Natural killer cell (primary cell): Measurements from ENCODE around the gene SCD5. TPM values are rescaled to one million over a fixed set of nuclear protein-coding genes. Genes with fewer than 3 reads are reported as not detected.

Source experiments
- ATAC-seq, 3 donors: fragments of 150-1000 bp in 2 of 3; fragments of 200-7000 bp in 1 of 3; cut with Tn5 transposase; 1 replicate in 1 of 3; 2 replicates in 2 of 3; pipeline ENCODE4 v1.10.0; 2021; ENCODE audit warnings: mild to moderate bottlenecking in 2 of 3, moderate library complexity in 2 of 3
- DNase-seq, 2 donors: peaks; one replicate each; pipeline versions ENCODE4 v3.0.0 to v3.0.0-alpha.2; 2013 to 2021; ENCODE audit warnings: mixed read lengths in 1 of 2
- H3K27ac ChIP-seq: one replicate; pipeline ENCODE4 v1.5.1; 2013; ENCODE audit warnings: mild to moderate bottlenecking, low read length
- H3K27me3 ChIP-seq: one replicate; pipeline ENCODE4 v1.6.1; 2013; ENCODE audit warnings: low read length; ENCODE audit not compliant: control insufficient read depth, insufficient read depth
- H3K36me3 ChIP-seq: one replicate; pipeline ENCODE4 v1.6.1; 2013; ENCODE audit warnings: low read length; ENCODE audit not compliant: control insufficient read depth, insufficient read depth
- H3K4me1 ChIP-seq: one replicate; pipeline ENCODE4 v1.6.1; 2013; ENCODE audit warnings: low read length; ENCODE audit not compliant: control insufficient read depth, insufficient read depth
- H3K4me3 ChIP-seq: one replicate; pipeline ENCODE4 v1.5.1; 2013; ENCODE audit warnings: low read length
- H3K9me3 ChIP-seq: one replicate; pipeline ENCODE4 v1.6.1; 2013; ENCODE audit warnings: low read length; ENCODE audit not compliant: control insufficient read depth, insufficient read depth
- H3K27ac Mint-ChIP-seq, 2 donors: one replicate each; pipeline ENCODE4 v1.8.0; 2022; ENCODE audit warnings: mild to moderate bottlenecking in 2 of 2, mixed read lengths in 2 of 2, moderate library complexity in 1 of 2
- H3K27me3 Mint-ChIP-seq, 2 donors: one replicate each; pipeline ENCODE4 v1.8.0; 2022; ENCODE audit warnings: low read depth in 2 of 2, mixed read lengths in 2 of 2
- H3K36me3 Mint-ChIP-seq: one replicate; pipeline ENCODE4 v1.8.0; 2022; ENCODE audit warnings: mixed read lengths
- H3K4me1 Mint-ChIP-seq, 2 donors: one replicate each; pipeline ENCODE4 v1.8.0; 2022; ENCODE audit warnings: mixed read lengths in 2 of 2
- H3K4me3 Mint-ChIP-seq: one replicate; pipeline ENCODE4 v1.8.0; 2022; ENCODE audit warnings: mild to moderate bottlenecking, moderate library complexity, mixed read lengths
- H3K9me3 Mint-ChIP-seq, 2 donors: one replicate each; pipeline ENCODE4 v1.8.0; 2022; ENCODE audit warnings: mixed read lengths in 2 of 2
- WGBS: methylation state at CpG from one replicate; pipeline ENCODE4 v1.1.7; 2013; ENCODE audit warnings: missing lambda C conversion rate; ENCODE audit not compliant: insufficient coverage; 5-methylcytosine and 5-hydroxymethylcytosine counted together
- intact Hi-C: fragments of 100-400 bp; cut with micrococcal nuclease; formaldehyde crosslinking; loops from one replicate; pipeline ENCODE4 v1.14.2; 2022
- total RNA-seq, 4 donors: library from RNA; stranded (reverse); fragments of 120-200 nt in 1 of 4; gene quantifications; one replicate each; pipeline versions ENCODE4 v1.2.3 to v1.2.4, GENCODE V29; 2013 to 2022
- TF ChIP-seq, protein P1 (sequence below): fragments of 200-600 bp; IDR thresholded peaks from one replicate; pipeline ENCODE4 v1.8.0; 2022; ENCODE audit warnings: antibody characterized with exemption

SCD5 gene
- total RNA-seq, 3 donors from 2014 or later (not counting 1 experiment from before 2014, with no cell fraction given) = 8.9 to 11.6 (median 9.0) TPM

- Histone ChIP-seq H3K4me1 (no peaks in the 10 kb centered on the region), H3K27ac (no peak overlapping the region), H3K4me3 (no peak overlapping the region), H3K36me3 (no peaks in the 10 kb centered on the region), H3K27me3 (no peaks in the 10 kb centered on the region), H3K9me3 (no peaks in the 10 kb centered on the region)
- H3K27ac Mint-ChIP-seq = no peak overlapping the region
- DNase-seq = no peak
- TF ChIP-seq, protein P1, sequence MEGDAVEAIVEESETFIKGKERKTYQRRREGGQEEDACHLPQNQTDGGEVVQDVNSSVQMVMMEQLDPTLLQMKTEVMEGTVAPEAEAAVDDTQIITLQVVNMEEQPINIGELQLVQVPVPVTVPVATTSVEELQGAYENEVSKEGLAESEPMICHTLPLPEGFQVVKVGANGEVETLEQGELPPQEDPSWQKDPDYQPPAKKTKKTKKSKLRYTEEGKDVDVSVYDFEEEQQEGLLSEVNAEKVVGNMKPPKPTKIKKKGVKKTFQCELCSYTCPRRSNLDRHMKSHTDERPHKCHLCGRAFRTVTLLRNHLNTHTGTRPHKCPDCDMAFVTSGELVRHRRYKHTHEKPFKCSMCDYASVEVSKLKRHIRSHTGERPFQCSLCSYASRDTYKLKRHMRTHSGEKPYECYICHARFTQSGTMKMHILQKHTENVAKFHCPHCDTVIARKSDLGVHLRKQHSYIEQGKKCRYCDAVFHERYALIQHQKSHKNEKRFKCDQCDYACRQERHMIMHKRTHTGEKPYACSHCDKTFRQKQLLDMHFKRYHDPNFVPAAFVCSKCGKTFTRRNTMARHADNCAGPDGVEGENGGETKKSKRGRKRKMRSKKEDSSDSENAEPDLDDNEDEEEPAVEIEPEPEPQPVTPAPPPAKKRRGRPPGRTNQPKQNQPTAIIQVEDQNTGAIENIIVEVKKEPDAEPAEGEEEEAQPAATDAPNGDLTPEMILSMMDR = no peak
- no peaks in the 10 kb centered on the region for H3K36me3 Mint-ChIP-seq
- intact Hi-C loops = no loop called here
- peaks cover 0 to 13% of the 10 kb centered on the region in 2 donors for H3K4me1 Mint-ChIP-seq
- WGBS = 61% methylated on average over 4 of the region's 4 CpGs
- H3K9me3 Mint-ChIP-seq = no peaks in the 10 kb centered on the region
- ATAC-seq = no peak
- H3K27me3 Mint-ChIP-seq = no peaks in the 10 kb centered on the region
- no peak overlapping the region for H3K4me3 Mint-ChIP-seq
These were observed 120.5 kb downstream of the SCD5 start for GRCh38 chr4:82678051-82678450.

- Mint-ChIP-seq H3K27me3 (no peaks in the 10 kb centered on the region), H3K4me1 (peaks cover 0 to 13% of the 10 kb centered on the region in 2 donors), H3K9me3 (no peaks in the 10 kb centered on the region), H3K36me3 (no peaks in the 10 kb centered on the region), H3K27ac (no peak overlapping the region), H3K4me3 (no peak overlapping the region)
- H3K4me1 ChIP-seq = no peaks in the 10 kb centered on the region
- TF ChIP-seq, protein P1 = no peak
- no peak for DNase-seq
- ATAC-seq = no peak
- no peaks in the 10 kb centered on the region for H3K9me3 ChIP-seq
- H3K27ac ChIP-seq = no peak overlapping the region
- H3K4me3 ChIP-seq = no peak overlapping the region
- intact Hi-C loops = no loop called here
- H3K27me3 ChIP-seq = no peaks in the 10 kb centered on the region
- no peaks in the 10 kb centered on the region for H3K36me3 ChIP-seq
- WGBS = 99% methylated on average over 5 of the region's 5 CpGs
These were observed 121.3 kb downstream of the SCD5 start for GRCh38 chr4:82677327-82677726.

DNA sequence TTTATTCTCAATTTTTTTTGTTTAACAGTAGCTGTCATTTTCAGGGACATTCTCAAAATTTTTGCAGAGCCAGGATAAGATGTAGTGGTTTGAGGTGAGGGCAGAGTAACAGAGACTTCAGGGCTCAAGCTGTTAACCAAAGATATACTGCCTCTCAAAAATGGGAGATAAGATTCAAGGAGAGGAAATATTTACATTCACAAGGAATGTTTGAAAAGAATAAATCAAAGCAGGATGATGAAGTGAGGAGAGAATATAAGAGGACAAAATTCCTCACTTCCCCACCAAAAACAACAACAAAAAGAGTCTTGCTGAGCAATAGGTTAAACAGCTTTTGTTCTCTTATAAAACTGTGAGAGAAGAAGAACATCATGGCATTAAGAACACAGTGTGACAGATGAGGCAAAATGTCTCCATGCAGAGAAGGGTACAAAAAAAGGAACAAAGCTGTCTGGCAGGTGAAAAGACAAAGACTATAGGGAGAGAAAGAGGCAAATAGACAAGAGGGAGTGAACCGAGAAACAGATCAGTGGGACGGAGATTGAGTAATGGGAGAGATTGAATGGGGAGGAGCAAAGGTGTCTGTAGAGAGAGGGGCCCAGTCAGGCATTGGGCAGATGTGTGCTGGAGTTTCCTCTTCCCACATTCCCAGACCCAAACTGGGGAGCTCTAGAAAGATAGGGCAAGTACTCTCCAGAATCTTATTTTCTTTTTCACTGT, 130.7 kb downstream of the SCD5 start:
- Histone ChIP-seq H3K4me3 (no peak overlapping the region), H3K27ac (no peak overlapping the region), H3K27me3 (no peaks in the 10 kb centered on the region), H3K9me3 (no peaks in the 10 kb centered on the region), H3K36me3 (no peaks in the 10 kb centered on the region), H3K4me1 (no peaks in the 10 kb centered on the region)
- H3K9me3 Mint-ChIP-seq = peaks cover 4 to 9% of the 10 kb centered on the region in 2 donors
- WGBS = 100% methylated on average over 2 of the region's 2 CpGs
- H3K27me3 Mint-ChIP-seq = no peaks in the 10 kb centered on the region
- intact Hi-C loops = no loop called here
- TF ChIP-seq, protein P1 = no peak
- no peak for DNase-seq
- no peak overlapping the region for H3K27ac Mint-ChIP-seq
- H3K36me3 Mint-ChIP-seq = peaks cover 9% of the 10 kb centered on the region
- no peak for ATAC-seq
- H3K4me3 Mint-ChIP-seq = no peak overlapping the region
- peaks cover 6 to 11% of the 10 kb centered on the region in 2 donors for H3K4me1 Mint-ChIP-seq
